Hepatocyte (in vitro differentiated cells): Measurements from ENCODE around the gene KCNJ9. TPM values are rescaled to one million over a fixed set of nuclear protein-coding genes. Genes with fewer than 3 reads are reported as not detected.

ENCODE experiments used
- DNase-seq: peaks from one replicate; pipeline ENCODE4 v3.0.0-alpha.2; 2016; ENCODE audit warnings: low spot score
- H2AFZ ChIP-seq: fragments of 200-600 bp; sonication (generic); 2 replicates; pipeline ENCODE4 v1.6.0; 2016; ENCODE audit warnings: antibody characterized with exemption, mild to moderate bottlenecking
- H3K27ac ChIP-seq: fragments of 200-600 bp; sonication (generic); 2 replicates; pipeline ENCODE4 v1.5.1; 2016; ENCODE audit warnings: mild to moderate bottlenecking
- H3K27me3 ChIP-seq: fragments of 200-600 bp; sonication (generic); 2 replicates; pipeline ENCODE4 v1.6.1; 2016
- H3K36me3 ChIP-seq: fragments of 200-600 bp; sonication (generic); replicated peaks from 2 replicates; pipeline ENCODE4 v1.5.1; 2016; ENCODE audit warnings: low read depth; ENCODE audit not compliant: insufficient read depth
- H3K4me1 ChIP-seq: fragments of 200-600 bp; sonication (generic); 2 replicates; pipeline ENCODE4 v1.5.1; 2016; ENCODE audit warnings: mild to moderate bottlenecking, moderate library complexity; ENCODE audit not compliant: insufficient read depth
- H3K4me2 ChIP-seq: fragments of 200-600 bp; sonication (generic); 2 replicates; pipeline ENCODE4 v1.6.0; 2016
- H3K4me3 ChIP-seq: fragments of 200-600 bp; sonication (generic); 2 replicates; pipeline ENCODE4 v1.5.1; 2016; ENCODE audit warnings: mild to moderate bottlenecking
- H3K79me2 ChIP-seq: fragments of 200-600 bp; sonication (generic); 2 replicates; pipeline ENCODE4 v1.6.0; 2017; ENCODE audit warnings: mild to moderate bottlenecking
- H3K9me2 ChIP-seq: fragments of 200-600 bp; sonication (generic); replicated peaks from 2 replicates; pipeline ENCODE4 v1.6.0; 2017; ENCODE audit warnings: mild to moderate bottlenecking; ENCODE audit not compliant: insufficient read depth
- H3K9me3 ChIP-seq: fragments of 200-600 bp; sonication (generic); 2 replicates; pipeline ENCODE4 v1.5.1; 2016; ENCODE audit warnings: low read depth, mild to moderate bottlenecking
- H4K20me1 ChIP-seq: fragments of 200-600 bp; sonication (generic); 2 replicates; pipeline ENCODE4 v1.6.0; 2016; ENCODE audit warnings: mild to moderate bottlenecking; ENCODE audit not compliant: insufficient read depth, poor library complexity, severe bottlenecking
- EZH2 ChIP-seq: fragments of 200-600 bp; sonication (generic); IDR thresholded peaks from 2 replicates; pipeline ENCODE4 v1.6.1; 2016; ENCODE audit warnings: antibody characterized with exemption, mild to moderate bottlenecking, borderline replicate concordance
- EZH2phosphoT487 ChIP-seq: fragments of 200-600 bp; sonication (generic); IDR thresholded peaks from one replicate; pipeline ENCODE4 v1.6.1; 2018; ENCODE audit warnings: antibody characterized with exemption, mild to moderate bottlenecking, low read depth, moderate library complexity; ENCODE audit not compliant: unreplicated experiment, severe bottlenecking
- WGBS: methylation state at CpG from one replicate; pipeline ENCODE4 v1.1.6; 2016; ENCODE audit warnings: low lambda C conversion rate; ENCODE audit errors: missing lambda C conversion rate; 5-methylcytosine and 5-hydroxymethylcytosine counted together
- polyA plus RNA-seq: library from polyadenylated mRNA; unstranded; fragments of >200 nt; fragmentation: Nextera tagmentation; extraction: Ambion mirVana; gene quantifications from 2 replicates; pipeline ENCODE4 v1.2.1, GENCODE V29; 2016
- total RNA-seq: library from RNA; depleted of rRNA; stranded (reverse); fragments of >200 nt; gene quantifications from 2 replicates; pipeline ENCODE4 v1.2.3, GENCODE V29; 2014
- TF ChIP-seq, protein P1 (sequence below): fragments of 200-600 bp; sonication (generic); IDR thresholded peaks from 2 replicates; pipeline ENCODE4 v1.5.1; 2016; ENCODE audit warnings: antibody characterized with exemption, mild to moderate bottlenecking; ENCODE audit not compliant: poor library complexity

Gene KCNJ9
- total and polyA plus RNA-seq, 2 experiments from 2014 or later, result not detected

DNA sequence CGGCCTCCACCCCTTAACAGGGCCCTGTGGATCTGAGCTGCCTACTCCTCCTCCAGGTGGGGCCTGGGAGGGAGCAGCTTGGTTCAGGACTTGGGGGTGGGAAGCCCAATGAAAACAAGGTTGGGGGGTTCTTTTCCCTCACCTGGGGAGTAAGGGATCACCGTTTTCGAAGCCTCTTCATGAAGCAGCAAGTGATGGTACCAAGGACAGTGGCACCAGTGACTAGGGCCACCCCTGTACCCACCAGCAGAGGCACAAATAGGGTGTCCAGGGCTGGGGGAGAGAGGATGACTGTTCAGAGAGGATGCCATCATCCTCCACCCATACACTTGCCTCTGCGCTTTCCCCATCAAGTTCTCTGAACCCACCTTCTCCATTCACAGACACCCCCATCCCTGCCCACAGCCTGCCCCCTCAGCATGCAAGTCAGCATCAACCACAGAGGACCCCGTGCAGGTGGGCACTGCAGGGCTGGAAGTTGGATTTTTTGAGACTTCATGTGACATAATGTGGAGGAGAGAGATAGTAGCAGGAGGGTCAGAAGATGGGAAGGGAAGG lies 10.4 kb downstream of the KCNJ9 start:
- Histone ChIP-seq H3K9me3 (no peaks in the 10 kb centered on the region), H3K4me2 (no peak overlapping the region), H3K27ac (no peak overlapping the region), H3K79me2 (peaks cover 5% of the 10 kb centered on the region), H3K4me3 (no peak overlapping the region), H4K20me1 (no peaks in the 10 kb centered on the region), H3K4me1 (peaks cover 4% of the 10 kb centered on the region), H3K36me3 (no peaks in the 10 kb centered on the region), H3K27me3 (no peaks in the 10 kb centered on the region), H2AFZ (no peak overlapping the region), H3K9me2 (no peaks in the 10 kb centered on the region)
- WGBS, result 100% methylated on average over 5 of the region's 5 CpGs
- TF ChIP-seq EZH2 (no peak), EZH2phosphoT487 (no peak)
- TF ChIP-seq, protein P1, sequence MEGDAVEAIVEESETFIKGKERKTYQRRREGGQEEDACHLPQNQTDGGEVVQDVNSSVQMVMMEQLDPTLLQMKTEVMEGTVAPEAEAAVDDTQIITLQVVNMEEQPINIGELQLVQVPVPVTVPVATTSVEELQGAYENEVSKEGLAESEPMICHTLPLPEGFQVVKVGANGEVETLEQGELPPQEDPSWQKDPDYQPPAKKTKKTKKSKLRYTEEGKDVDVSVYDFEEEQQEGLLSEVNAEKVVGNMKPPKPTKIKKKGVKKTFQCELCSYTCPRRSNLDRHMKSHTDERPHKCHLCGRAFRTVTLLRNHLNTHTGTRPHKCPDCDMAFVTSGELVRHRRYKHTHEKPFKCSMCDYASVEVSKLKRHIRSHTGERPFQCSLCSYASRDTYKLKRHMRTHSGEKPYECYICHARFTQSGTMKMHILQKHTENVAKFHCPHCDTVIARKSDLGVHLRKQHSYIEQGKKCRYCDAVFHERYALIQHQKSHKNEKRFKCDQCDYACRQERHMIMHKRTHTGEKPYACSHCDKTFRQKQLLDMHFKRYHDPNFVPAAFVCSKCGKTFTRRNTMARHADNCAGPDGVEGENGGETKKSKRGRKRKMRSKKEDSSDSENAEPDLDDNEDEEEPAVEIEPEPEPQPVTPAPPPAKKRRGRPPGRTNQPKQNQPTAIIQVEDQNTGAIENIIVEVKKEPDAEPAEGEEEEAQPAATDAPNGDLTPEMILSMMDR, result no peak
- no peak for DNase-seq

- WGBS, result 94% methylated on average over 30 of the region's 32 CpGs
These were observed 11.2 kb downstream of the KCNJ9 start for GRCh38 chr1:160092366-160093068.

GRCh38 chr1:160093069-160093395 lies 11.7 kb downstream of the KCNJ9 start:
- Histone ChIP-seq H3K27ac (no peak overlapping the region), H4K20me1 (no peaks in the 10 kb centered on the region), H2AFZ (no peak overlapping the region), H3K9me2 (no peaks in the 10 kb centered on the region), H3K4me2 (no peak overlapping the region), H3K79me2 (peaks cover 17% of the 10 kb centered on the region), H3K4me3 (no peak overlapping the region), H3K27me3 (no peaks in the 10 kb centered on the region), H3K9me3 (no peaks in the 10 kb centered on the region), H3K36me3 (no peaks in the 10 kb centered on the region), H3K4me1 (peaks cover 13% of the 10 kb centered on the region)
- 91% methylated on average over 7 of the region's 9 CpGs for WGBS
- no peak for DNase-seq
- TF ChIP-seq EZH2phosphoT487 (no peak), EZH2 (no peak)
- TF ChIP-seq, protein P1, result no peak

More at GRCh38 chr1:160092366-160093068, 11.2 kb downstream of the KCNJ9 start:
- Histone ChIP-seq H3K4me3 (no peak overlapping the region), H3K9me3 (no peaks in the 10 kb centered on the region), H3K36me3 (no peaks in the 10 kb centered on the region), H4K20me1 (no peaks in the 10 kb centered on the region), H3K27me3 (no peaks in the 10 kb centered on the region), H3K27ac (no peak overlapping the region), H3K4me2 (no peak overlapping the region), H3K9me2 (no peaks in the 10 kb centered on the region), H3K79me2 (peaks cover 12% of the 10 kb centered on the region), H3K4me1 (peaks cover 11% of the 10 kb centered on the region), H2AFZ (no peak overlapping the region)
- DNase-seq, result no peak
- TF ChIP-seq EZH2, result no peak
- TF ChIP-seq, protein P1, result no peak
- no peak for TF ChIP-seq EZH2phosphoT487
